Pancreas (tissue), 10 donors: Measurements from ENCODE around the gene TIE1. TPM values are rescaled to one million over a fixed set of nuclear protein-coding genes. Genes with fewer than 3 reads are reported as not detected.

Experiments
- ATAC-seq, 4 donors: fragments of 200-7000 bp; cut with Tn5 transposase; one replicate each; pipeline versions ENCODE4 v1.8.0 to v1.9.1; 2020; ENCODE audit warnings: mild to moderate bottlenecking in 4 of 4, moderate library complexity in 4 of 4
- DNase-seq, 6 donors: peaks; one replicate each; pipeline ENCODE4 v3.0.0-alpha.2; 2020
- FAIRE-seq: peaks from 2 replicates; lab custom pipeline; 2012; peaks lifted over from hg19 to GRCh38; lab: Jason Lieb, UNC
- H3K27ac ChIP-seq, 4 donors: fragments of 200-600 bp; sonication (generic); 1 replicate in 3 of 4; 2 replicates in 1 of 4; pipeline versions ENCODE4 v1.5.0 to v1.8.0; 2020
- H3K27me3 ChIP-seq, 4 donors: fragments of 200-600 bp; one replicate each; pipeline ENCODE4 v1.8.0; 2021
- H3K36me3 ChIP-seq, 3 donors: fragments of 200-600 bp; sonication (generic) in 1 of 3; one replicate each; pipeline versions ENCODE4 v1.5.0 to v1.8.0; 2020 to 2021
- H3K4me1 ChIP-seq, 3 donors: fragments of 200-600 bp; one replicate each; pipeline ENCODE4 v1.8.0; 2021
- H3K4me3 ChIP-seq, 4 donors: fragments of 200-600 bp; sonication (generic) in 2 of 4; one replicate each; pipeline versions ENCODE4 v1.5.0 to v1.8.0; 2020 to 2021
- H3K9me3 ChIP-seq, 4 donors: fragments of 200-600 bp; one replicate each; pipeline ENCODE4 v1.8.0; 2021
- WGBS, 2 donors: extraction: QIAGEN DNeasy Blood & Tissue Kit; methylation state at CpG; one replicate each; pipeline ENCODE4 v1.1.7; 2013; 5-methylcytosine and 5-hydroxymethylcytosine counted together
- intact Hi-C, 3 donors: fragments of 100-400 bp; cut with DNase I; formaldehyde crosslinking; loops; one replicate each; pipeline versions ENCODE4 v1.11.1 to v1.14.2; 2022
- polyA plus RNA-seq, 2 donors: library from polyadenylated mRNA; stranded (reverse); fragments of 200-250 nt; gene quantifications; one replicate each; pipeline ENCODE4 v1.2.3, GENCODE V29; 2013
- total RNA-seq, 6 donors: library from RNA; stranded (reverse); fragmentation: NEBNext Ultra II Directional in 4 of 6; extraction: Animal tissue kit (Norgen Biotek cat#: 25700) in 4 of 6; gene quantifications; one replicate each; pipeline versions ENCODE4 v1.2.1 to v1.2.4, GENCODE V29; 2021 to 2023
- TF ChIP-seq, protein P1 (sequence below), 4 donors: fragments of 200-600 bp; sonication (generic) in 3 of 4; IDR thresholded peaks; one replicate each; pipeline versions ENCODE4 v1.5.0 to v1.8.0; 2021; ENCODE audit warnings: antibody characterized with exemption in 4 of 4
- donor health status: healthy with polysubstance abuse.
- donor health status: DM: no; HTN: no; CAD: no; lungs with moderate emphysema.
- donor health status: DM: no; HTN: no; CAD: no.
- donor health status: control.
- donor health status: control.
- donor health status: Bipolar disorder and iron deficiency.
- donor health status: DM: yes; HTN: yes; CAD: no.
- donor health status: DM: no; HTN: no; CAD: no.
- donor health status: DM: no; HTN: no; CAD: no.
- donor health status: DM: yes; HTN: yes; CAD: no.

The TIE1 gene
- total and polyA plus RNA-seq, 8 donors = 2.1 to 8.3 (median 4.4) TPM

DNA sequence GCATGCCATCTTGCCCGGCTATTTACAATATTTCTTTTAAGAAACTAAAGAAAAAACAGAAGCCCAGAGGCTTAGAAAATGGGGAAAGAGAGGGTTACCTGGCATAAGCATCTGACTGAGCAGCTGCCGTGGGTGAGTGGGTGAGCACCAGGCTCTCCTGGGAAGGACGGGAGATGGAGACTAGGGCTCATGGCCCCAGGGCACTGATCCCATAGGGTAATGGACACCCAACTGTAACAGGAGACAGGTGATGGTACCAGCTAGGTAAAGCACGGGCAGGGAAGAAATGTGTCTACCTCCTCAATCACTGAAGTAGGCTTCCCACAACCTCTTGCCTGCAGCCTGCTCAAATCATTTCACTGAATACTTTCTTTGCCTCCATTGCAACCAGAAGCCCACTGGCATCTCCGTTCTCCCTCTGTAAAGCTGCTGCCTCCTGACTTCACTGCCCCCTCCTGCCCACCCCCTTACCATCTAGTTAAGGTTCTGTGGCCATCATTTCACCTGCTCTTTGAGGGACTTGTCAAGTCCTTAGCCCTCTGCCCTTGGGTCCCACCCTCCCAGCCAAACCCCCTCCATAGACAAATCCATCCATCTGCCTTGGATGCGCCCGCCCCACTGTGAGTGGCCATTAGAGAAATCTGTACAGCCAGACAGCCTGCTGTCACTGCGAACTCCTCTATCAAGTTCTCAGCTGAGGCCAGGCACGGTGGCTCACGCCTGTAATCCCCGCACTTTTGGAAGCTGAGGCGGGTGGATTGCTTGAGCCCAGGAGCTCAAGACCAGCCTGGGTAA is 24.8 kb upstream of the TIE1 start:
- H3K36me3 ChIP-seq = peaks cover 0 to 5% (median 0%) of the 10 kb centered on the region in 3 donors
- no peak overlapping the region for H3K4me3 ChIP-seq
- H3K4me1 ChIP-seq = peaks cover 0 to 15% (median 8%) of the 10 kb centered on the region in 3 donors
- peak in 3 of 6 donors; percentile 3 to 15 (median 12) for DNase-seq
- peak overlapping the region; percentile 53 to 70 (median 68) for H3K27ac ChIP-seq
- H3K27me3 ChIP-seq = no peaks in the 10 kb centered on the region
- no peaks in the 10 kb centered on the region for H3K9me3 ChIP-seq
- intact Hi-C loops = no loop called here
- TF ChIP-seq, protein P1, sequence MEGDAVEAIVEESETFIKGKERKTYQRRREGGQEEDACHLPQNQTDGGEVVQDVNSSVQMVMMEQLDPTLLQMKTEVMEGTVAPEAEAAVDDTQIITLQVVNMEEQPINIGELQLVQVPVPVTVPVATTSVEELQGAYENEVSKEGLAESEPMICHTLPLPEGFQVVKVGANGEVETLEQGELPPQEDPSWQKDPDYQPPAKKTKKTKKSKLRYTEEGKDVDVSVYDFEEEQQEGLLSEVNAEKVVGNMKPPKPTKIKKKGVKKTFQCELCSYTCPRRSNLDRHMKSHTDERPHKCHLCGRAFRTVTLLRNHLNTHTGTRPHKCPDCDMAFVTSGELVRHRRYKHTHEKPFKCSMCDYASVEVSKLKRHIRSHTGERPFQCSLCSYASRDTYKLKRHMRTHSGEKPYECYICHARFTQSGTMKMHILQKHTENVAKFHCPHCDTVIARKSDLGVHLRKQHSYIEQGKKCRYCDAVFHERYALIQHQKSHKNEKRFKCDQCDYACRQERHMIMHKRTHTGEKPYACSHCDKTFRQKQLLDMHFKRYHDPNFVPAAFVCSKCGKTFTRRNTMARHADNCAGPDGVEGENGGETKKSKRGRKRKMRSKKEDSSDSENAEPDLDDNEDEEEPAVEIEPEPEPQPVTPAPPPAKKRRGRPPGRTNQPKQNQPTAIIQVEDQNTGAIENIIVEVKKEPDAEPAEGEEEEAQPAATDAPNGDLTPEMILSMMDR (IDR thresholded peaks at IDR 0.05) = no peak
- WGBS, 2 donors = 47 to 52% methylated on average over 12 of the region's 12 CpGs
- FAIRE-seq = no peak
- peak in 2 of 4 donors; percentile 1 to 34 for ATAC-seq

DNA sequence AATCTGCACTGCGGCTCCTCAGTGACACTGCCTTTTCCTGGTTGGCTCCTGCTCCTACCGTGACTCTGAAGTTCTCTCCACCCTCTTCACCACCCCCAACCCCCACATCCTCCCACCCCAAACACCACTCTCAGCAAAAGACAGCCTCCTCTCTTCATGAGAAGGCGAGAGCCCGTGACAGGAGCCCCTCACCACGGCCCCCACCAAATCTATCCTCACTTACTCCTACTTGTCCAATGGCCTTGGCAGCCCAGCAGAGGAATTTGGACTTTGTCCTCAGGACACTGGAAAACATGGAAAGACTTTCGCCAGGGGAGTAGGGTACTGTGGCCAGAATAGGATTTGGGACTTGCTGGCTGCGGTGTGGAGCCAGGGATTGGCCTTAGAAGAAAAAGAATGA is 24.1 kb upstream of the TIE1 start:
- Histone ChIP-seq H3K27me3 (no peaks in the 10 kb centered on the region), H3K4me1 (peaks cover 0 to 15% (median 8%) of the 10 kb centered on the region in 3 donors), H3K4me3 (no peak overlapping the region), H3K27ac (peak overlapping the region; percentile 53 to 70 (median 68)), H3K36me3 (peaks cover 0 to 5% (median 0%) of the 10 kb centered on the region in 3 donors), H3K9me3 (no peaks in the 10 kb centered on the region)
- 12 to 13% methylated on average over 7 of the region's 7 CpGs for WGBS, 2 donors
- DNase-seq (peak in 3 of 6 donors; percentile 52 to 62 (median 58)), FAIRE-seq (no peak), ATAC-seq (peak; percentile 68 to 89 (median 76))
- intact Hi-C loops = no loop called here
- TF ChIP-seq, protein P1 (IDR thresholded peaks at IDR 0.05) = no peak

DNA sequence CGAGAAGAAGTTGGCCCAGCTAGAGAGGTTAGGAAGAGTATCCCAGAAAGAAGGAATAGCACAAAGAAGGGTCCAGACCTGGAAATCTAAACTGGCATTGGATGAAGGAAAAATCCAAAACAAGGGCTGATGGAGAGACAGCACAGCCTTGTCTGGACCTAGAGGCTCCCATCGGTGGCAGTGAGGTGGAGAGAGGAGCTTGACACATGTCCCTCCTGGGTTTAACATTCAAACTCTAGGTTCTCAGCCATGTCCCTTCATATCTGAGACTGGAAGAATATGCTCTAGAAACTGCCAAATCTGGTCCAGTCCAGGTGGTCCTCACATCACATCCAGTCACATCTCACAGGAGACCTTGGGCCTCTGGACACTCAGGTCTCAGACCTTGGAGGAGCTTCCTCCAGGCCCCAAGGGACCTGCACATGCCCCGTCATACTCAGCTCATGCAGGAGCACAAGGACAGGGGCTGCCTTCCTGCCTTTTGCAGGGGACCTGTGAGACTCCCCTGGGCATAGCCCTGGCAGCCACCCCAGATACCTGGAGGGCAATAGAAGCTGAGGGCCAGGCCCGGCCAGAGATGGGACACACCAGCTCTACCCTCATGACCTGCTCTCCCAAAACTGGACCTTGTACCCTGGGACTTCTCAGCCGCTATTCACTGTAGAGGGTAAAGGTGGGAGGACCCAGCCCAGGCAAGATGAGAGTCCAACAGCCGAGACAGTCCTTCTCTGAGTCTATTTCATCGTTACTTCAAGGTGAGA is 23.5 kb upstream of the TIE1 start:
- 60 to 76% methylated on average over 7 of the region's 7 CpGs for WGBS, 2 donors
- H3K9me3 ChIP-seq = no peaks in the 10 kb centered on the region
- H3K4me1 ChIP-seq = peaks cover 0 to 15% (median 8%) of the 10 kb centered on the region in 3 donors
- H3K27ac ChIP-seq = peak overlapping the region; percentile 53 to 70 (median 68)
- H3K4me3 ChIP-seq = no peak overlapping the region
- no peaks in the 10 kb centered on the region for H3K27me3 ChIP-seq
- DNase-seq (no peak), ATAC-seq (peak in 1 of 4 donors; percentile 2), FAIRE-seq (no peak)
- peaks cover 0 to 5% (median 0%) of the 10 kb centered on the region in 3 donors for H3K36me3 ChIP-seq
- intact Hi-C loops = no loop called here
- TF ChIP-seq, protein P1 (IDR thresholded peaks at IDR 0.05) = no peak

DNA sequence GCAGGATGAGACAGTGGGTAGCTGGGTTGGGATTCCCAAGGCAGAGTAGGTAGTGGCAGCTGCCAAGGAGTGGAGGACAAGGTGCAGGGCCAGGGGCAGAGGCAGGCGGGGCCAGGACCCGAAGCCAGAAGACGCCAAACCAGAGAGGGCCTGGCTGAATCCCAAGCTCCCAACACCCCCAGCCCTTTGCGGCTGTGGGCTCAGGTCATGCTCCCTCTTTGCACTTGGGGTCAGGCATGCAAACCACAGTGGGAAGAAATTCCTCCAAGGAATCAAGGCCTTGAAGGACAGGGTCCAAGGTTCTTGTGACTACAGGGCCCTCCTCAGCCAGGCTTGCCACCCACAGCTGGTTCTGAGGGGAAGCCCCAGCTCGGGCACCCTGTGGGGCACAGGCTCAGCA is 21.6 kb upstream of the TIE1 start:
- Histone ChIP-seq H3K36me3 (no peaks in the 10 kb centered on the region), H3K4me1 (peaks cover 8 to 26% (median 10%) of the 10 kb centered on the region in 3 donors), H3K4me3 (no peak overlapping the region), H3K27ac (no peak overlapping the region), H3K9me3 (no peaks in the 10 kb centered on the region), H3K27me3 (no peaks in the 10 kb centered on the region)
- FAIRE-seq = no peak
- DNase-seq = no peak
- TF ChIP-seq, protein P1 (IDR thresholded peaks at IDR 0.05) = no peak
- 86 to 93% methylated on average over 5 of the region's 5 CpGs for WGBS, 2 donors
- intact Hi-C loops = no loop called here
- no peak for ATAC-seq
